ENCODE measurements around the gene OR5M3. TPM values are rescaled to one million over a fixed set of nuclear protein-coding genes. Genes with fewer than 3 reads are reported as not detected.

The OR5M3 gene
- total RNA-seq: not detected

- ATAC-seq (no peak), DNase-seq (ENCODE audit: low spot score) (no peak)
These were observed at the start of gene OR5M3 for GRCh38 chr11:56473252-56473651. TSS of gene OR5M3 (minus strand) at chr11:56473352. CDS start at chr11:56470497, 2,855 bp downstream.

DNA sequence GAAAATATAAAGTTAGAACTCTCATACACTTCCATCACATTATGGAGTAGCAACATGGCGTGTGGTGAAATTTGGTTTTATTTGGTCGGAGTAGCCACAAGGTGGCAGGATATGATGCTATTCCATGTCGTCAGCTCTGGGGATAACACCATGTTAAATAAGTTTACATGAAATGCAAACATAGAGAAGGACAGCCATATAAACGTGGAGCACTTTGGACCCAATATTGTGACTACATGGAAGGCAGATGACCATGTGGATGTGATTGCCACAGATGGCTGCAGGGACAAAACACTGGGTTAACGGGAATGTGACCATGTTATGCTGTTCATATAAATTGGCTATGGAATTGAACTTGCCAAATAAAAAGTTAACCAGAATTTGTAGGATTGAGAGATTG is 48.9 kb upstream of the OR5M3 start:
- DNase-seq (ENCODE audit: low spot score): no peak

DNA sequence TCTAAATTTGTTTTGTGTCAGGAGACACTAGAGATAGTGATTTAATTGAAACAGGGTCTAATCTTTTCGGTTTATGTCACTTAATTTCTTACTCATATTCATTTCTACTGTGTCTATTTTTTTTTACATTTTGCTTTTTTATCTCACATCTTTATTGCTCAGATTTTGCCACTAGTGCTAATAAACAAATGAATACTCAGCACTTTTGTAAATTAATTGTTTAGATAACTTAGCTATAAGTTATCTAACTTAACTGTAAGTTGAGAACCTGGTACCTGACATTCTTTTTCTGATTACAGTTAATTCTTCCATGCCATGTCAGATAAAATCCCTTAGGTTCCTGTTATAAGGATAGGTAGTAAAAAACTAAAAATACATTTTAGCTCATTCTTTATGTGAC is 40.1 kb upstream of the OR5M3 start:
- DNase-seq (ENCODE audit: low spot score) (no peak), ATAC-seq (no peak)

More for the DNA sequence above, 48.9 kb upstream of the OR5M3 start:
- no peak for ATAC-seq

DNA sequence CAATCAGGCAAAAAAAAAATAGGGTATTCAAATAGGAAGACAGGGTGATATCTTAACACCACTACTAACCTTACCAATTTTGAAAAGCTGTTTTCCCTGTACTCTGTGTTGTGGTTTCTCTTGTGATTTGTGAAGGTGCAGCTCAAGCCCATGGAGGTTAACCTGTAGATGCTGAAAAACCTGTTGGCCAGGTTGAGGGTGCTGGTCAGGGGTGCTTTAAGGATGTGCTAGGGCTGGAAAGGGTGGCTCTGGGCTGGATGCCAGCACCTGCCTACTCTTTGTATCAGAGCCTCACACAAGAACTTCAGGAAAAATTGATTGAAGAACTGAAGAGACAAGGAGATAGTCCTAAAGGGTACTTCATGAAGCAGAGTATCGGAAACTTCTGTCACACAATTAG is 36.3 kb upstream of the OR5M3 start:
- DNase-seq (ENCODE audit: low spot score) (no peak), ATAC-seq (no peak)

- no peak for ATAC-seq
- DNase-seq (ENCODE audit: low spot score): no peak
These were observed 23.9 kb upstream of the OR5M3 start for GRCh38 chr11:56497010-56497409.

- DNase-seq (ENCODE audit: low spot score) (no peak), ATAC-seq (no peak)
These were observed 22.0 kb upstream of the OR5M3 start for GRCh38 chr11:56495117-56495516.

- DNase-seq (ENCODE audit: low spot score) (no peak), ATAC-seq (no peak)
These were observed 18.1 kb upstream of the OR5M3 start, which contains the start of gene OR5M8 for GRCh38 chr11:56491270-56491669. TSS of gene OR5M8 (minus strand) at chr11:56491370. CDS start at chr11:56491370, 0 bp downstream.

DNA sequence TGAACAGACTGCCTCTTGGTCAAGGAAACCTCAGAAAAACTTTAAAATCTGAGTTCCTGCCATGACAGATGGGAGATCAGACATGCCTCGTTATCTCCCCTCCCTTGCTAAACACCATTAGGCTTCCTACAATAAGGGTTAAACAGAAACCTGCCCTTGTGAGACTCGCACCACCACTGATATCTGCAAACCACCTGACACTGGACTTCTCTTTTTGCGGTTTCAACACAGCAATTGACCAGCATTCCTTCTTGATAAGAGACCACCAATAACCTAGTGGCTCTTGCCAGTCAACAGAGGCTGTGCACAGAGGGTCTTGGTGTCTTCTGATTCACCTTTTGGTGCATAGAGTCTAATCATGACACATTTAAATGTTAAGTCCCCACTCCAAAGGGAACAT is 13.6 kb upstream of the OR5M3 start:
- no peak for DNase-seq (ENCODE audit: low spot score)

DNA sequence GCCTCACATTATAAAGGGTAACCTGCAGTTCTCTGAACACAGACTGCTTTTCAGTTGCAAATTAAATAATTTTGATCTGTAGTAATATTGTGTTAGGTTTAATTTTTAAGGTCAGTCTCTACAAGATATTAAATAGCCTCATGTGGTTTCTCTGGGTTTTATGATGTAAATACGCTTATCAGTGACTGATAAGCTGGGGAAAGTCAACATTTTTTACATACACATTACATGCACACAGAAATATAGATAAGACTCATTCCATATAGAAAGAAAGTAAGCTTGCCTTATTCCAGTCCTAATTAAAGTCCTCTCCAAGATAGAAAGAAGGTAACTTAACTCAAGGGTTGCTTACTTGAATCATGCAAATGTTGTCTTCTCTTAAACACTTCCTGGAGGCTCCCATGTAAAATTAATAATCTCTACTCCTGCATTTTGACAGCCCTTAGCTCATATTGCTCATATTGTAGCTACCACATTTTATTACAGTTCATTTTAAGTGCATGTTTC is 1.6 kb upstream of the OR5M3 start:
- ATAC-seq: no peak
- DNase-seq (ENCODE audit: low spot score): no peak

More for the DNA sequence above, 13.6 kb upstream of the OR5M3 start:
- no peak for ATAC-seq

DNA sequence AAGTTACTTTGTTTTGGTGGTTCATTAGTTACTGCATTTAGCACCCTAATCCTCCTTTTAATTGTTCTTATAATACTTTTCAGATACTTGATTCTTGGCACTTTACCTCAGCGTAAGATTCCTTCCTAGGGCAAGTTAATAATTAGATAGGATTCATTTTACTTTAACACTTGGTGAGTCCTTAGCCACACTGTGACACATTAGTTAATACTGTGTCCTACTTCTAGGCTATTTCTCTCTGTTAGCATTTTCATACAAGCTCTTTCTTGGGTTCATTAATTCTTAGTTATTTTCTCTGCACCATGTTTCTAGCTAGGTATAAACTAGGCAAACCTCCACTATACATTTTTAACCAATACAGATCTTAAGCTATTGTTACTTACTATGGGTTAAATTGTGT is 16.1 kb downstream of the OR5M3 start:
- ATAC-seq: no peak
- DNase-seq (ENCODE audit: low spot score): no peak

- ATAC-seq (no peak), DNase-seq (ENCODE audit: low spot score) (no peak)
These were observed 19.6 kb downstream of the OR5M3 start for GRCh38 chr11:56453521-56453920.

Other genes with a start within 250 kb of the OR5M3 start
- not detected for gene OR5T2, start 239.1 kb downstream of the OR5M3 start, total RNA-seq
- gene OR5T3, start 221.1 kb downstream of the OR5M3 start, total RNA-seq: not detected
- gene OR5T1, start 199.2 kb downstream of the OR5M3 start, total RNA-seq: not detected
- not detected for gene OR8H1, start 181.1 kb downstream of the OR5M3 start, total RNA-seq
- gene OR8K3, start 158.2 kb downstream of the OR5M3 start, total RNA-seq: not detected
- gene OR8K1, start 127.3 kb downstream of the OR5M3 start, total RNA-seq: not detected
- gene OR8J1, start 119.1 kb downstream of the OR5M3 start, total RNA-seq: not detected
- gene OR8U1, start 97.7 kb downstream of the OR5M3 start, total RNA-seq: not detected
- not detected for gene OR5AL1, start 60.7 kb downstream of the OR5M3 start, total RNA-seq
- gene OR5M8, start 18.0 kb upstream of the OR5M3 start, total RNA-seq: not detected
- gene OR5M11, start 69.9 kb upstream of the OR5M3 start, total RNA-seq: not detected
- gene OR5M10, start 104.4 kb upstream of the OR5M3 start, total RNA-seq: not detected
- gene OR5M1, start 141.5 kb upstream of the OR5M3 start, total RNA-seq: not detected
- gene OR5AP2, start 169.1 kb upstream of the OR5M3 start, total RNA-seq: not detected
- gene OR5AR1, start 190.3 kb upstream of the OR5M3 start, total RNA-seq: not detected
- gene OR9G1, start 225.7 kb upstream of the OR5M3 start, total RNA-seq: not detected